ENCODE results near the gene SORL1. TPM values are rescaled to one million over a fixed set of nuclear protein-coding genes. Genes with fewer than 3 reads are reported as not detected.

Gene SORL1
- total RNA-seq, 1 donor from 2014 or later, result 38.3 TPM

GRCh38 chr11:121508449-121508848 lies 56.3 kb downstream of the SORL1 start:
- peaks cover 0 to 15% of the 10 kb centered on the region in 2 donors for H3K36me3 ChIP-seq
- no peak overlapping the region for H3K4me3 ChIP-seq
- no peaks in the 10 kb centered on the region for H3K9me3 ChIP-seq
- H3K27me3 ChIP-seq, result no peaks in the 10 kb centered on the region
- no peak overlapping the region for H3K27ac ChIP-seq
- H3K4me1 ChIP-seq, result no peaks in the 10 kb centered on the region
- peak in 1 of 2 donors; percentile 55 for DNase-seq (ENCODE audit: extremely low spot score in 2 of 2)
- intact Hi-C loops (cut with DNase I), result no loop called here
- no peak for TF ChIP-seq POLR2AphosphoS5 (IDR thresholded peaks at IDR 0.05; ENCODE audit: insufficient read depth in 1 of 2, low read depth in 1 of 2)
- no peak for TF ChIP-seq POLR2A (IDR thresholded peaks at IDR 0.05)
- TF ChIP-seq, protein P1, sequence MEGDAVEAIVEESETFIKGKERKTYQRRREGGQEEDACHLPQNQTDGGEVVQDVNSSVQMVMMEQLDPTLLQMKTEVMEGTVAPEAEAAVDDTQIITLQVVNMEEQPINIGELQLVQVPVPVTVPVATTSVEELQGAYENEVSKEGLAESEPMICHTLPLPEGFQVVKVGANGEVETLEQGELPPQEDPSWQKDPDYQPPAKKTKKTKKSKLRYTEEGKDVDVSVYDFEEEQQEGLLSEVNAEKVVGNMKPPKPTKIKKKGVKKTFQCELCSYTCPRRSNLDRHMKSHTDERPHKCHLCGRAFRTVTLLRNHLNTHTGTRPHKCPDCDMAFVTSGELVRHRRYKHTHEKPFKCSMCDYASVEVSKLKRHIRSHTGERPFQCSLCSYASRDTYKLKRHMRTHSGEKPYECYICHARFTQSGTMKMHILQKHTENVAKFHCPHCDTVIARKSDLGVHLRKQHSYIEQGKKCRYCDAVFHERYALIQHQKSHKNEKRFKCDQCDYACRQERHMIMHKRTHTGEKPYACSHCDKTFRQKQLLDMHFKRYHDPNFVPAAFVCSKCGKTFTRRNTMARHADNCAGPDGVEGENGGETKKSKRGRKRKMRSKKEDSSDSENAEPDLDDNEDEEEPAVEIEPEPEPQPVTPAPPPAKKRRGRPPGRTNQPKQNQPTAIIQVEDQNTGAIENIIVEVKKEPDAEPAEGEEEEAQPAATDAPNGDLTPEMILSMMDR (IDR thresholded peaks at IDR 0.05), result no peak

DNA sequence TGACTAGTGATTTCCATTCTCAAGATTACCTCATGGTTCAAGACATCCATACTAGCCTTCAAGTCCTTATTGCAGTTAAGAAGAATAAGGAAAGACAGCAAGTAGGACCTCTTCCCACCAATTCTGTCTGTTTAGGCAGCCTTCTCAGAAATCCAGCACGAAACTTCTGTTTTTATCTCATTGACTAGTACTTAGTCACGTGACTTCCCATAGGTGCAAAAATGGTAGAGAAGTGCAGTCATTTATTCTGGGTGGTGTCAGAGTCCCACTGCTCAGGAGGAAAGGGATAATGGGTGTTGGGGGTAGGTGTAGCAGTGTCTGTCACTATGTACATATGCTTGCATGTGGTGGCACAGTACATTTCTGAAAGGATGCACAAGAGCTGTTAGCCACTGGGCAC lies 58.3 kb downstream of the SORL1 start:
- no peaks in the 10 kb centered on the region for H3K27me3 ChIP-seq
- H3K36me3 ChIP-seq, result peaks cover 0 to 15% of the 10 kb centered on the region in 2 donors
- no peaks in the 10 kb centered on the region for H3K4me1 ChIP-seq
- DNase-seq (ENCODE audit: extremely low spot score in 2 of 2), result peak in 1 of 2 donors; percentile 43
- TF ChIP-seq POLR2A (IDR thresholded peaks at IDR 0.05) (no peak), POLR2AphosphoS5 (IDR thresholded peaks at IDR 0.05; ENCODE audit: insufficient read depth in 1 of 2, low read depth in 1 of 2) (no peak)
- TF ChIP-seq, protein P1 (IDR thresholded peaks at IDR 0.05), result no peak
- no peak overlapping the region for H3K27ac ChIP-seq
- no peak overlapping the region for H3K4me3 ChIP-seq
- no peaks in the 10 kb centered on the region for H3K9me3 ChIP-seq
- intact Hi-C loops (cut with DNase I), result no loop called here

GRCh38 chr11:121512468-121513465 lies 60.7 kb downstream of the SORL1 start:
- Histone ChIP-seq H3K4me3 (no peak overlapping the region), H3K27ac (no peak overlapping the region), H3K4me1 (no peaks in the 10 kb centered on the region), H3K9me3 (no peaks in the 10 kb centered on the region), H3K36me3 (peaks cover 0 to 10% of the 10 kb centered on the region in 2 donors), H3K27me3 (no peaks in the 10 kb centered on the region)
- intact Hi-C loops (cut with DNase I), result no loop called here
- peak in 1 of 2 donors; percentile 52 for DNase-seq (ENCODE audit: extremely low spot score in 2 of 2)
- no peak for TF ChIP-seq POLR2AphosphoS5 (IDR thresholded peaks at IDR 0.05; ENCODE audit: insufficient read depth in 1 of 2, low read depth in 1 of 2)
- TF ChIP-seq, protein P1 (IDR thresholded peaks at IDR 0.05), result no peak
- TF ChIP-seq POLR2A (IDR thresholded peaks at IDR 0.05), result no peak

DNA sequence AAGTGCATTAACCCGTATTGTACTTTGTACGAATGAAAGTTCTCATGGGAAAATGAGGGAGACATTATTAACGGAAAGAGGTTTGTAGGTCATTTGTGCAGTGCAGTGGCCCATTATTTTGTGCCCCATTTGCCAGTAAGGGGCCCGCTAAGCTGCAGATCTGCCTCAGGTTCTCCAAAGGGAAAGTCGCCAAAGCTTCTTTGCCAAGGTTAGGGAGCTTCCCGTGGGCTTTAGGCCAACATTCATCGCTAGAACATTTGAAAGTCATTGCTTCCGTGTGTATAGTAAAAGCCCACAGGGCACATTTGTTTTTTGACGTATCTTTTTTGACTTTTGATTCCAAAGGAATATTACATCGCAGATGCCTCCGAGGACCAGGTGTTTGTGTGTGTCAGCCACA lies 61.7 kb downstream of the SORL1 start:
- Histone ChIP-seq H3K27ac (no peak overlapping the region), H3K4me1 (no peaks in the 10 kb centered on the region), H3K9me3 (no peaks in the 10 kb centered on the region), H3K27me3 (no peaks in the 10 kb centered on the region), H3K4me3 (no peak overlapping the region), H3K36me3 (peaks cover 0 to 10% of the 10 kb centered on the region in 2 donors)
- TF ChIP-seq, protein P1 (IDR thresholded peaks at IDR 0.05), result no peak
- TF ChIP-seq POLR2AphosphoS5 (IDR thresholded peaks at IDR 0.05; ENCODE audit: insufficient read depth in 1 of 2, low read depth in 1 of 2), result no peak
- no peak for TF ChIP-seq POLR2A (IDR thresholded peaks at IDR 0.05)
- intact Hi-C loops (cut with DNase I), result no loop called here
- peak in 1 of 2 donors; percentile 55 for DNase-seq (ENCODE audit: extremely low spot score in 2 of 2)
